HuH-7 (cell line): ENCODE data around the gene RFX3.

Experiments used
- DNase-seq: peaks from one replicate; pipeline ENCODE4 v3.0.0; 2011; ENCODE audit warnings: low spot score

Gene RFX3

DNA sequence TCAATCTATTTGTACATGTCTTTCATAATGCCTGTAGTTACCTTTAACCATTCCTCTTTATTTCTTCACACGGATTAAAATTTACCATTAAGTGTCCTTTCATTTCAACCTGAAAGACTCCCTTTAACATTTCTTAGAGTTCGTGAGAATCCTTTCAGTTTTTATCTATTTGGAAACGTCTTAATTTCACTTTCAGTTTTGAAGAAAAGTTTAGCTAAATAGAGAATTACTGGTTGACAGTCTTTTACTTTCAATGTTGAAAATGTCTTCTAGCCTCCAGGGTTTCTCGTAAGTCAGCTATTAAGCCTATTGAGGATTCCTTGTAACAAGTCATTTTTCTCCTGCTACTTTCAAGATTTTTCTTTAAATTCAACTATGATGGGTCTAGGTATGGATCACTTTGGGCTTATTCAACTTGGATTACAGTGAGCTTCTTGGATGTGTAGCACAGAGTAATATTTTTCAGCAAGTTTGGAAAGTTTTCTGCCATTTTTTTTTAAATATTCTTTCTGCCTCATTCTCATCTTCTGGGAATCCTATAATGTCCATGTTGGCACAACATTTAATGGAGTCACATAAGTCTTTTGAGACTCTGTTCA, 48.5 kb downstream of the RFX3 start:
- DNase-seq, result no peak

DNA sequence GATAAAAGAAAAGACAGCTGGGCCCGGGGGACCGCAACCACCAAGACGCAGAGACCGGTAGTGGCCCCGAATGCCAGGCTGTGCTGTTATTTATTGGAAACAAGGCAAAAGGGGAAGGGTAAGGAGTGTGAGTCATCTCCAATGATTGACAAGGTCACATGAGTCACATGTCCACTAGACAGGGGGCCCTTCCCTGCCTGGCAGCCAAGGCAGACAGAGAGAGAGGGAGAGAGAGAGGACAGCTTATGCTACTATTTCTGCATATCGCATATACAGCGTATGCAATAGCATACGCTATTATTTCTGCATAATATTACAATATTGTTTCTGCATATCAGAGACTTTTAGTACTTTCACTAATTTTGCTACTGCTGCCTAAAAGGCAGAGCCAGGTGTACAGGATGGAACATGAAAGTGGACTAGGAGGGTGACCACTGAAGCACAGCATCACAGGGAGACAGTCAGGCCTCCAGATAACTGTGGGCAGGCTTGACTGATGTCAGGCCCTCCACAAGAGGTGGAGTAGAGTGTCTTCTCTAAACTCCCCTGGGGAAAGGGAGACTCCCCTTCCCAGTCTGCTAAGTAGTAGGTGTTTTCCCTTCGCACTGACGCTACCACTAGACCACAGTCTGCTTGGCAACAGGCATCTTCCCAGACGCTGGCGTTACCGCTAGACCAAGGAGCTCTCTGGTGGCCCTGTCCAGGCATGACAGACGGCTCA, 50.3 kb downstream of the RFX3 start:
- DNase-seq, result no peak

DNA sequence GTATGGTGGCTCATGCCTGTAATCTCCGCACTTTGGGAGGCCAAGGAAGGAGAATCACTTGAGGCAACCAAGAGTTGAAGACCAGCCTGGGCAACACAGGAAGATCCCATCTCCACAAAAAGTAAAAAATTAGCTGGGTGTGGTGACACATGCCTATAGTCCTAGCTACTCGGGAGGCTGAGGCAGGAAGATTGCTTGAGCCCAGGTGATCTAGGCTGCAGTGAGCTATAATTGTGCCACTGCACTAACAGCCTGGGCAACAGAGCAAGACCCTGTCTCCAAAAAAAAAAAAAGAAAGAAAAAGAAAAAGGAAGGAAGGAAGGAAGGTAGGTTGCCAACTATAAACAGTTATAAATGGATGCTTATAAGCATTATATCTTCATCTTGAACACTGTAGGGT, 51.0 kb downstream of the RFX3 start:
- no peak for DNase-seq

DNA sequence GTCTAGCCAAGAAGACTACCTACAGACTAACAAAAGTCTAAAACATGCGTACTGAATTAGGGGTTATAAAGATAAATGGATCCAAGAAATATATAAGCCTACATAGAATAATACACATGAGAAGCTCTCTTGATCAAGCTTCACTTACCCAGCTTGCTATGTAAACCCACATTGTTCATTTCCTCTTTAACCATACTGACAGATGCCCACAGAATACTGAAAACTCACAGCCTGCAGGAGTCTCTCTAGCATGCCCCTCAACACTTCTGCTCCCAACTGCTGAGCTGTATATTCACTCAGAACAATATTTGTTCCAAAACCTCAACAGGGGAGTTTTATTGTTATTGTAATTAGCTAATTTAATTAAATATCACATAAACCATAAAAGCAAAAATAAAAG, 52.4 kb downstream of the RFX3 start:
- no peak for DNase-seq

DNA sequence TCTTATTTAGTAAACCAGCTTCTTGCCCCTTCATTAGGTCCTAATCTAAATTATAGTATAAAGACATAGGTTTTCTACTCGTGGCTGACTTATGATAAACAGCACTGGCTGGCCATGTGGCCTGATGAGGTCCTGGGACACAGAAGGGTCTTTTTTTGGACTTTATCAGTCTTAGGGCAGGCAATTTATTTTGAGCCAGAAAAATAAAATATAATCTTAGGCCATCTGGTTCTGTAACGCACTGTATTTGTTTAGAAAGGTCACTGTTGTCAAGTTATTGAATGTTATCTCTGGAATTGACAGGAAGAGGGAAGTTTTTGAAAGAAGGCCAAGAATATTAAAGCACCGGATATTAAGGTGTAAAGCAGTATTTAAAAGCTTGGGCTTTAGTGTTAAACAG, 53.9 kb downstream of the RFX3 start:
- no peak for DNase-seq

DNA sequence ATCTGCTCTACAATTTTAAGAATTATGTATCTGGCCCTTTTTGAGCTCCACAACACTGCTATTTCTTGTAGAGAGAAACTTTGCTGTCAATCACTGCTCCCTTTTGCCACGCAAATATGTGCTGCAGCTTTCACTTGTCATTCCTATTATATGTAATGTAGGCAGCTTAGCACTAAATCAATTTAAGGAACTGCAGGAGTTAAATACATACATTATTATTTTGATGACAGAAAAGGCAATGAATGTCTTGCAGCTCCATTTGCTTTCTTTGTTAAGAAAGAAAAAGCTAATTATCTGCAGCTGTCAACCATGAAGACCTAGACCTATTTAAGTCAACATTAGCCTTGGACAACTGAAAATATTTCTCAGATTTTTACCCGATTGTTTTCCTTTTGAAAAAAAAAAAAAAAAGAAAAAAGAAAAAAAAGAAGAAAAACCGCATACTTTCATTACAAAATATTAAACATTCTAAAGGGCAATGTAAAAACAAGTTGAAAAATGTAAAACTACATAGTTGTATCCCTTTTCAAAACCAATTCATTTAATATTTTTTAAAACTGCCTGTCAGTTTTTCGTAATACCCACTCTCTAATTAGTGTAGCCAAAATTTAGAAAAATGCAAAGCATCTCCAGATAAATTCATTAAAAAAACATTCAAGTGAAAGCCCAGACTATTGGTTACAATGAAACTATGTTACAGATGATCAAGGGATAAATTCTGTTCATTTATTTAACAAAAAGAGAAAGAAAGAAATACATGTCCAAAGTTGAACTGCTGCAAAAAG, 57.2 kb downstream of the RFX3 start:
- no peak for DNase-seq

DNA sequence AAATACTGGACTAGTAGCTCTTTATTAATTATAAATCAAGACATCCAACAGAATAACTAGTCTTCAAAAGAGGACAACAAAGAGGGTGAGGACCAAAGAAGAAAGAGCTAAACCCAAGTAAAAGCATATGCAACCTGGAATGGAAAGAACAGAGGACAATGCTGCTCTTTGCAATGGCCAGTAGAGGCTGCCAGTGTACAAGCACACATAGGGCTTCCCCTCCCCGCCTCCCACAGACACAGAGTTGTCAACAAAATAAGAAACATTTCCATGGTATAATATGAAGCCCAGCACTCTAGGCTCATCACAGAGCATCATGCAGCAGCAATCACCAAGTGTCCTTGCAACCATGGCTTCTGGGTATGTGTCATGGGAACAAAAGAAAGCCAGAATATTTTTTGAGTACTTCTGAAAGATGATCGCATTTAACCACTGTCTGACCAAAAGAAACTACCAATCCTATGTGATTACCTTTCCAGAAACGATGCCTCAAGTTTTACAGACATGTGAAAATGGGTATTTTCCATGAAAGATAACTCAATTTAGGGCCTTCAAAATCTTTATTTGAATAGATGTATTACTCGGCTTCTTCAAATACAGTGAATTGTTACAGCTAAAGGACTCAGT, 58.1 kb downstream of the RFX3 start:
- DNase-seq, result peak; percentile 26

DNA sequence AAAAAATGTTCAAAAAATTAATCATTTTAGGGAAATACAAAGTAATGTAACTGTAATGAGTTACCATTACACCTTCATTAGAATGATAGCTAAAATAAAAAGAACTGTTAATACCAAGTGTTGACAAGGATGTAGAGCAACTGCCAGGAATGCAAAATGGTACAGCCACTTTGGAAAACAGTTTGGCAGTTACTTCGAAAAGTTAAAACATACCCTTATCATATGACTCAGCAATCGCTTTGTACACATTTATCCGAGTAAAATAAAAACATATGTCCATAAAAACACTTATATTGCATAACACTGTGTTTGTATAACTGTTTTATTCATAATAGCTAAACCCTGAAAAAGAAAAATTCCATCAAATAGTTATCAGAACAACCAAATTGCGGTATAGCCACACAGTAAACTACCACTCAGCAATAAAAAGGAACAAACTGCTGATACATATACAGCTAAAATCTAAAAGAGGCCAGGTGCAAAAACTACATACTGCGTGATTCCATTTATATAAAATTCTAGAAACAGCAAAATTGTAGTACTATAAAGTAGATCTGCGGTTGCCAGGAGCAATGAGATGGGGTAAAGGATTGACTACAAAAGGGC, 61.7 kb downstream of the RFX3 start:
- DNase-seq, result no peak

DNA sequence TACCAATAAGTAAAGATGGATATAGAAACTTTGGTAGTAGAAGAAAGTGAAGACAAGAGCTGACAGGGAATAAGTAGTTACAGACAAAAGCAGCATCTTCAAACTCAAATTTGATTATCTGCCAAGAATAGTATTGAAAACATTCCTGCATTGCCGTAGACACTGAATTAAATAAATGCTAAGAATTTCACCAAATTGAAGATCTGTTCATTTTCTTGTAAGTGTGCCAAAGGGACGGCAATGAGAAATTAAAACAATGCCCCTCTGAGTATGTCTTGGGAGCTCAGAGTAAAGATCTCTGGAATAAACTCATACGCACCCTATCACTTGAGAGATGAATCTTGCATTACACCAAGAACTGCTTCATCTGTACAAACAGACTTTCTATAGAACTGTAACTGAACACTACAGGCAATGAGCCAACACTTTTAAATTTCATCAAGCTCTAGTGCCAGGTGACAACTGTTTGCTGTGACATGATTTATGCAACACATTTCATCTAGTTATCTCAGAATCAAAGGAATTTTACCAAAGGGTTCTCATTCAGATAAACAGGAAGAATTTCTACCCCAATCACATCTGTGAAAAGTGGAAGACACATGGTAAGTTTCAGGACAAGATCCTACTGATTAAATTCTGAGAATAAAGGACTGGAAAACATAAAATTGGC, 66.9 kb downstream of the RFX3 start:
- no peak for DNase-seq

DNA sequence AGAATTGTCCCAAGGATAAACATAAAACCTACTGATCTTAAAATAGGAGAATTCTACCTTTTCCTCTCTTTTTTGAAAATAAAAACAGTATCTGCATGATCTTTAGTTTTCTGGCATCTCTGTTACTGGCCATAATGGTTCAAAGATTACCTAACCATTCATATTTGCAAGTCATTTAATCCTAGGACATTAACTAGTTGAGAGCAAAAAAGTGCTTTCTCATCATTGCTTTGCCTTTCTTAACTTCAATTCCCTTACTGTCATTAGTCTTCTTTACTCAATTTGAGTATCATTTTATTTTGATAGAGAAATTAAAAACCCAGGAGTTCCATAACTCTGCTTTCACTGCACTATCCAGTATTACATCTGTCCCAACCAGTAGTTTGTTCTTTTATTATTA, 68.6 kb downstream of the RFX3 start:
- no peak for DNase-seq

DNA sequence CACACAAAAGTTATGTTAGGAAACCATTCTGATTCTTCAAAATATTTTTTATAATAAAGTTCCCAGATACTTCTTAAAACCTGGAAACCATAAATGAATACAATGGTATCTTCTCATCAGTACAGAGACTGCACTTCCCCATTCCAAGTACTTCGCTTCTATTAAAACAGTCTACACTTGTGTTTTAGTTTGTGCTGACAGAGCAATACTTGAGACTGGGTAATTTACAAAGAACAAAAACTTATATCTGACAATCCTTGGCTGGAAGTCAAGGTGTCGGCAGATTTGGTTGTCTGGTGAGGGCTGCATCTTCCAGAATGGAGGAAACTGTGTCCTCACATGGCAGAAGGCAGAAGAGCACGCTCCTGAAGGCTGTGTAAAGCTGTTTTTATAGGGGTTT, 70.1 kb downstream of the RFX3 start:
- DNase-seq, result no peak

DNA sequence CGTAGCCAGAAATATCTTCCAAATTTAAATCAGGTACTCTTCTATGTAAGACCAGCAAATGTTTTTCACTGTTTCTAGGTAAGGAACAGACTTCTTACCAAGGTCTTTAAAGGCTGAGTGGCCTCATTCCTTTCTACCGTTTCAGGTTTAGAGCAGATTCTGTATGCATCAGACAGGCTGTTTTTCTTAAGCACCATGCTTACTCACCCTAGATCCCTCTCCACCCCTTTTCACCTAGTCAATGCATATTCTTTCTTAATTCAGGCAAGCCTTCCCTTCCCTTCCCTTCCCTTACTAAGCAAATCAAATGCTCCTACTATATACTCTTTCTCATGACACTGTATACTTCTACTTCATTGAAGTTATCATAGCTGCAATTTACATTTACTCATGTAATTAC, 70.7 kb downstream of the RFX3 start:
- DNase-seq, result no peak

DNA sequence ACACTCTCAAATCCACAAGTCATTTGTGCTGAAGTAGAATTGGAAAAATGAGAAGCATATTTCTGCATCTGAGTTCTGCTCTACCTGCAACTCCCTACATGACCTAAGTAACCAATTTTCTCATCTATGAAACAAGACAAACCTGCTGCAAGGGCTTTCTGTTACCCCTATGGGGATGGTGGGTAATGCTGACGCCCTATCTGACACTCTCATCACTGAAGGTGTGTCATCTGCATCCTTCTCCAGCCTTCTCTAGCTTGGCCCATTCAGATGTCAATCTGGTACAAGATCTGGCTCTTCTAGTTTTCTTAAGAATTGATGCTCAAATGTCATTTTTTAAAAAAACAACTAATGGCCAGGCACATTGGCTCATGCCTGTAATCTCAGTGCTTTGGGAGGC, 73.8 kb downstream of the RFX3 start:
- DNase-seq, result no peak

DNA sequence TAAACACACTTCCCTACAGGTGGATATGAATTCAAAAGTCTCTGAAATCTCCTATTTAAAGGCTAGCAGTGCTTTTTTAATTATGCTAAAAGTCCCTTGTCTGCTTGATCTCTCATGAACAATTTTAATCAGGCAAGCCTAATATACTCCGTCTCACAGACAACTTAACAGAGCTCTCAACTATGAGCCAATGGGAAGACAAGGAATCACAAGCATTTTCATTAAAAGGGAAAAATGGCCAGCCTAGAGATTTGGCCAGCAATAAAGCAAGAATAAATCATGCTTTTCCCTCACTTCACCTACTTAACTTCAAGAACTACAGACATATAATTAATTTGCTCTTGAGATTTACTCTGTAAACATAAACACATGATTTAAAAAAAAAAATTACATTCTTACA, 78.0 kb downstream of the RFX3 start:
- DNase-seq, result no peak

DNA sequence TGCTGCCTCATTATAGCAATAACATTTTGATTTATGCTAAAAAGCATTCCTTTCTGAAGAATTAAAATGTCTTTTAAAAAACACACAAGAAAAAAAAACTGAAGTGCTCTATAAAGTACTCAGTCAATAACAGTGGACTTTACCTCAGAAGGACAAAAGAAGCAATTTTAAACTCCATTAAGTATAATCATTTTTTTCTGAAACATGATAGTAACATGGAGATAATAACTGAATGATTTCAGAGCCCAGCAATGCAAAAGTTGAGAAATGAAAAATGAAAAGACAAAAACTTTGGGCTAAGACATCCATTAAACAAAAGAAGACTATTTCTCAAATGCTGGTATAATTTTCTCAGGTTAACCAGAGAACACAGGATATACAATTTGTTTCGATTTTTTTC, 78.7 kb downstream of the RFX3 start:
- no peak for DNase-seq

DNA sequence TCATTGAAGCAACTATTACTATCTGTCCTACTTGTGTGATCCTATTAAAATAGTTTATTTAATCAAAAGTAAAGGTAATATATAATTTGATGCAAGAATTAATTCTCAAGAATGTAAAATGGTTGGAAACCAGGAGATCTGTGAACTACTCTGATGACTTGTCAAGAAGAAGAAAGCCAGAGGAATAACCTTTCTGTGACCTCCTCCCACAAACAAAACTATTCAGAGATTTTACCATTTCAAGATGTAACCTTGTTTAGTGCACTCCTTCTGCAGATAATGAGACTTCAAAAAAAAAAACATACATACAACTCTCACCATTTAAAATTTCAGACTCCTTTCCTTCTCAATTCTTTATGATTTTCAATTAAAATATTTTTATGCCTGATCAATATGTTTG, 79.5 kb downstream of the RFX3 start:
- no peak for DNase-seq

DNA sequence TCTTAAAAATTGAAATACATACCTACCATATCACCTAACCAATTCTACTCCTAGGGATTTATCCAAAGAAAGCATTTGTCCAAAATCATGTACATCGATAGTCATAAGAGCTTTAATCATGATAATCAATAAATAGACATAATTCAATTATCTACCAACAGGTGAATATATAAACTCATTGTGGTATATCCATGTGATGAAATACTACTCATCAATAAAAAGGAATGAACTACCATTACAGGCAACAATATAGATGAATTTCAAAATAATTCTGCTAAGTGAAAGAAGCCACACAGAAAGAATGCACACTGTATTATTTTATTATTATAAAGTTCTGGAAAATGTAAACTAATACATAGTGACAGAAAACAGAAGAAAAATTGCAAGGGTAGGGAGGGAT, 81.8 kb downstream of the RFX3 start:
- DNase-seq, result no peak

DNA sequence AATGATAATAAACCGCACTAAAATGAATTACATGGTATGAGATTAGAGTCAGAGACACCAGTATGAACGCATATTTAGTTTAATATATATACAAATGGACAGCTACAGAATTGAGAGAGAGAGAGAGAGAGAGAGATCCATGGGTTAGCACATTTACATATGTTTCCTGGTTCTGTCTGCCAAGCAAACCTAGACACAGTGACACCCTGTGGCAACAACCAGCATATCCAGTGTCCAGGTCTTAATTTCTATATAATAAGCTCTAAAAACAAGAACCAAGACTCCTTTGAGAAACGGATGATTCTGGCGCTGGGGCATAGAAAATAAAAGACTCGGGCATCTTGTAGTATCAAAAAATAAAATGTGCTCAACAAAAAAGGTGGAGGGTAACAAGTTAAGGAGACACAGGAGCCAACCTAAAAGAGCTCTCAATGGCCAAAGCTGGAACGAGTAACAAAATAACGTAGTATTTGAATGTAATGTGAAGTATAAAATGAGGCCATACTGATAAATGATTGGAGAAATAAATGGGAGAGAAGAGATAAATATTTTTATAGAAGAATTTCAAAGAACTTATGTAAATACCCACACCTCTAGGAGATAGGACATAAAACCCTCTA, 84.5 kb downstream of the RFX3 start:
- DNase-seq, result peak; percentile 28

DNA sequence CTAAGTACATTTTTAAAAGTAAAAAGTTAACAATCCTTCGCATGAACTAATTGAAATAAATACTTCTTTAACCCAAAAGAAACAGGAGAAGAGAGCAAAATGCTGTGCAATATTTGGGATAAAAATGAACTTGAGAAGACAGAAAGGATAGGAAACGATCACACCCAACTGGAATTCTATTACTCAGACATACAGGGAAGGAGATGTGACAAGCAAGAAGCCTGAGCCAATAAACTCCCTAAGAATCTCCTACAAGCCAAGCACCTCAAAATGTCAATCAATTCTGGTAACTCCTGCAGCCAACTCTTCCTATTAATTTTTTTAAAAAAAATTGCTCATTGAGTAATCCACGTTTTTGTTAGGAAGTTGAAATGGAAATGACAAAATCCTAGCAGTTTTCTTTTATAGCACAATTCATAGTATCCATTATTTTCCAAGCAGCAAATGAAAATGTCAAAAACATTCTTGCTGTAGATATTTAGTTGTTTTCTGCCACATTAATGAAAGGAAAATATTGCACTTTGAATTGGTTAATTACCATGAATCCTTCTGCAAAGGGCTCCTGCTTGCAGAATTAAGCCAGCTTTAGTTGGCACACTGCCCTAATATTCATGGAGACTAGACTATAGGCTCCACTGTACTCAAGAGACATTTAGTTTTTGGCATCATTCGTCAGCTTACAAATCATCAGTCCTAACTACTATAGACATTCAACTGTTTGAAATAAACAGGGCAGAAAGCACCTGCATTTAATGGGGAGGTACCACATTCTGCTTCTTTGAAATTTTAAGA, 89.0 kb downstream of the RFX3 start:
- no peak for DNase-seq

DNA sequence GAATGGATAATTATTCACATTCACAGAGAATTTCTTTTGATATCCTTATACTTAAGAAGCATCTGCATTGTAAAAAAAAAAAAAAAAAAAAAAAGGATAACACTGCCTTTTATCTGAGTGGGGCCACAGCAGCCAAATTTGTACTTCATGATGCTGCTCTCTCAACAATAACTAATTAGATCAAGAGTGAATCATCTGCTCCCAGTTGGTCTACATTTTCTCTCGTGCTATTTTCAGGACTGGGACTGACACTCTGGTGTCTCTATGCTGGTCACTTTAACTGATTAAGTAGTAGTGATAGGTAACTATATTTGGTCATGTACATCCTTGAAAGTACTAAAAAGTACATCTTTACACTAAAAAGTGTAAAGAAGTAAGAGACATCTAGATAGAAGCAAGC, 90.1 kb downstream of the RFX3 start:
- no peak for DNase-seq

DNA sequence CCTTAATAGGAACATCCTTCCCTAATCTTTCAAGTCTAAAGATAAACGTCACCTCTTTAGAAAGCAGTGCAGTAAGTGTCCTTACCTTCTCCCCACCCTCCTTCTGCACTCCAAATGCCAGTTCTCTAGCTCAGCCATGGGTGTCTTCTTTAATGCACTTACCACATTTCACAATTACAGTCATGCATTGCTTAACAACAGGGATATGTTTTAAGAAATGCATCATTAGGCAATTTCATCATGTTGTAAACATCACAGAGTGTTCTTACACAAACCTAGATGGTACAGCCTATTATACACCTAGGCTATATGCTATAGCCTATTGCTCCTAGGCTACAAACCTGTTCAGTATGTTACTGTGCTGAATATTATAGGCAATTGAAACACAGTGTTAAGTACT, 91.2 kb downstream of the RFX3 start:
- DNase-seq, result no peak
